ENCODE results near the gene RNGTT. TPM values are rescaled to one million over a fixed set of nuclear protein-coding genes. Genes with fewer than 3 reads are reported as not detected.
"Not testable (repeated sequence)": the region's sequence is repeated elsewhere in the genome, so short reads cannot be mapped to it uniquely, and the experiment has no call there.

Gene RNGTT
- total and polyA plus RNA-seq, 9 donors = 7.5 to 16.4 (median 10.5) TPM

- peaks cover 2% of the 10 kb centered on the region for H3K36me3 ChIP-seq (ENCODE audit: control insufficient read depth, insufficient read depth, low read length)
- no peaks in the 10 kb centered on the region for H3K4me1 ChIP-seq (ENCODE audit: control insufficient read depth, insufficient read depth, low read length)
- no peaks in the 10 kb centered on the region for H3K27me3 ChIP-seq (ENCODE audit: control insufficient read depth, insufficient read depth, low read length)
- DNase-seq = peak; percentile 31
- H3K27ac ChIP-seq (ENCODE audit: low read length) = no peak overlapping the region
- no peaks in the 10 kb centered on the region for H3K9me3 ChIP-seq (replicated peaks; ENCODE audit: control insufficient read depth, low read depth, low read length)
- H3K4me3 ChIP-seq (ENCODE audit: low read length) = no peak overlapping the region
Observed at GRCh38 chr6:88842320-88842719, 121.1 kb downstream of the RNGTT start.

GRCh38 chr6:88840796-88841539, 122.5 kb downstream of the RNGTT start:
- no peaks in the 10 kb centered on the region for H3K4me1 ChIP-seq (ENCODE audit: control insufficient read depth, insufficient read depth, low read length)
- H3K36me3 ChIP-seq (ENCODE audit: control insufficient read depth, insufficient read depth, low read length) = peaks cover 2% of the 10 kb centered on the region
- no peak overlapping the region for H3K27ac ChIP-seq (ENCODE audit: low read length)
- peak; percentile 7 for DNase-seq
- no peaks in the 10 kb centered on the region for H3K27me3 ChIP-seq (ENCODE audit: control insufficient read depth, insufficient read depth, low read length)
- no CpG with 5 or more reads among the region's 3 CpGs for WGBS (ENCODE audit: insufficient coverage)
- no peak overlapping the region for H3K4me3 ChIP-seq (ENCODE audit: low read length)
- H3K9me3 ChIP-seq (replicated peaks; ENCODE audit: control insufficient read depth, low read depth, low read length) = no peaks in the 10 kb centered on the region

GRCh38 chr6:88840289-88840688, 123.1 kb downstream of the RNGTT start:
- H3K4me1 ChIP-seq (ENCODE audit: control insufficient read depth, insufficient read depth, low read length) = no peaks in the 10 kb centered on the region

GRCh38 chr6:88839280-88839679, 124.1 kb downstream of the RNGTT start:
- H3K27ac ChIP-seq (ENCODE audit: low read length) = no peak overlapping the region
- H3K36me3 ChIP-seq (ENCODE audit: control insufficient read depth, insufficient read depth, low read length) = peaks cover 2% of the 10 kb centered on the region
- no peaks in the 10 kb centered on the region for H3K4me1 ChIP-seq (ENCODE audit: control insufficient read depth, insufficient read depth, low read length)
- H3K9me3 ChIP-seq (replicated peaks; ENCODE audit: control insufficient read depth, low read depth, low read length) = no peaks in the 10 kb centered on the region
- no peak for DNase-seq
- H3K27me3 ChIP-seq (ENCODE audit: control insufficient read depth, insufficient read depth, low read length) = no peaks in the 10 kb centered on the region
- 100% methylated on average over 1 of the region's 5 CpGs for WGBS (ENCODE audit: insufficient coverage)
- no peak overlapping the region for H3K4me3 ChIP-seq (ENCODE audit: low read length)

More at GRCh38 chr6:88840289-88840688, 123.1 kb downstream of the RNGTT start:
- H3K27ac ChIP-seq (ENCODE audit: low read length) = no peak overlapping the region
- DNase-seq = no peak
- 100% methylated on average over 1 of the region's 7 CpGs for WGBS (ENCODE audit: insufficient coverage)
- H3K9me3 ChIP-seq (replicated peaks; ENCODE audit: control insufficient read depth, low read depth, low read length) = no peaks in the 10 kb centered on the region
- H3K36me3 ChIP-seq (ENCODE audit: control insufficient read depth, insufficient read depth, low read length) = peaks cover 2% of the 10 kb centered on the region
- no peak overlapping the region for H3K4me3 ChIP-seq (ENCODE audit: low read length)
- no peaks in the 10 kb centered on the region for H3K27me3 ChIP-seq (ENCODE audit: control insufficient read depth, insufficient read depth, low read length)

GRCh38 chr6:88835210-88835609, 128.2 kb downstream of the RNGTT start:
- H3K36me3 ChIP-seq (ENCODE audit: control insufficient read depth, insufficient read depth, low read length) = no peaks in the 10 kb centered on the region
- no peaks in the 10 kb centered on the region for H3K27me3 ChIP-seq (ENCODE audit: control insufficient read depth, insufficient read depth, low read length)
- no peak overlapping the region for H3K4me3 ChIP-seq (ENCODE audit: low read length)
- H3K4me1 ChIP-seq (ENCODE audit: control insufficient read depth, insufficient read depth, low read length) = no peaks in the 10 kb centered on the region
- H3K9me3 ChIP-seq (replicated peaks; ENCODE audit: control insufficient read depth, low read depth, low read length) = peaks cover 2% of the 10 kb centered on the region
- DNase-seq = no peak
- no peak overlapping the region for H3K27ac ChIP-seq (ENCODE audit: low read length)

GRCh38 chr6:88833071-88833470, 130.3 kb downstream of the RNGTT start:
- not testable (repeated sequence) for H3K36me3 ChIP-seq (ENCODE audit: control insufficient read depth, insufficient read depth, low read length); H3K4me1 ChIP-seq (ENCODE audit: control insufficient read depth, insufficient read depth, low read length); H3K4me3 ChIP-seq (ENCODE audit: low read length); H3K9me3 ChIP-seq (replicated peaks; ENCODE audit: control insufficient read depth, low read depth, low read length); H3K27ac ChIP-seq (ENCODE audit: low read length); H3K27me3 ChIP-seq (ENCODE audit: control insufficient read depth, insufficient read depth, low read length); DNase-seq
- no CpG with 5 or more reads among the region's 1 CpG for WGBS (ENCODE audit: insufficient coverage)

GRCh38 chr6:88827599-88827998, 135.8 kb downstream of the RNGTT start:
- not testable (repeated sequence) for H3K9me3 ChIP-seq (replicated peaks; ENCODE audit: control insufficient read depth, low read depth, low read length); H3K27me3 ChIP-seq (ENCODE audit: control insufficient read depth, insufficient read depth, low read length); H3K4me1 ChIP-seq (ENCODE audit: control insufficient read depth, insufficient read depth, low read length); H3K36me3 ChIP-seq (ENCODE audit: control insufficient read depth, insufficient read depth, low read length); H3K27ac ChIP-seq (ENCODE audit: low read length); DNase-seq; H3K4me3 ChIP-seq (ENCODE audit: low read length)
- WGBS (ENCODE audit: insufficient coverage) = 100% methylated on average over 1 of the region's 4 CpGs

- H3K4me3 ChIP-seq (ENCODE audit: low read length) = no peak overlapping the region
- H3K27ac ChIP-seq (ENCODE audit: low read length) = no peak overlapping the region
- H3K27me3 ChIP-seq (ENCODE audit: control insufficient read depth, insufficient read depth, low read length) = no peaks in the 10 kb centered on the region
- no peaks in the 10 kb centered on the region for H3K36me3 ChIP-seq (ENCODE audit: control insufficient read depth, insufficient read depth, low read length)
- no peak for DNase-seq
- peaks cover 1% of the 10 kb centered on the region for H3K9me3 ChIP-seq (replicated peaks; ENCODE audit: control insufficient read depth, low read depth, low read length)
- no peaks in the 10 kb centered on the region for H3K4me1 ChIP-seq (ENCODE audit: control insufficient read depth, insufficient read depth, low read length)
- WGBS (ENCODE audit: insufficient coverage) = no CpG with 5 or more reads among the region's 3 CpGs
Observed at GRCh38 chr6:88825856-88826255, 137.6 kb downstream of the RNGTT start.

- WGBS (ENCODE audit: insufficient coverage) = no CpG with 5 or more reads among the region's 2 CpGs
- DNase-seq = no peak
- H3K4me3 ChIP-seq (ENCODE audit: low read length) = no peak overlapping the region
- no peaks in the 10 kb centered on the region for H3K27me3 ChIP-seq (ENCODE audit: control insufficient read depth, insufficient read depth, low read length)
- H3K36me3 ChIP-seq (ENCODE audit: control insufficient read depth, insufficient read depth, low read length) = no peaks in the 10 kb centered on the region
- H3K9me3 ChIP-seq (replicated peaks; ENCODE audit: control insufficient read depth, low read depth, low read length) = no peaks in the 10 kb centered on the region
- H3K4me1 ChIP-seq (ENCODE audit: control insufficient read depth, insufficient read depth, low read length) = no peaks in the 10 kb centered on the region
- no peak overlapping the region for H3K27ac ChIP-seq (ENCODE audit: low read length)
Observed at GRCh38 chr6:88823998-88824397, 139.4 kb downstream of the RNGTT start.

- Histone ChIP-seq H3K4me3 (ENCODE audit: low read length) (no peak overlapping the region), H3K4me1 (ENCODE audit: control insufficient read depth, insufficient read depth, low read length) (no peaks in the 10 kb centered on the region), H3K9me3 (replicated peaks; ENCODE audit: control insufficient read depth, low read depth, low read length) (no peaks in the 10 kb centered on the region), H3K27ac (ENCODE audit: low read length) (no peak overlapping the region), H3K27me3 (ENCODE audit: control insufficient read depth, insufficient read depth, low read length) (no peaks in the 10 kb centered on the region), H3K36me3 (ENCODE audit: control insufficient read depth, insufficient read depth, low read length) (no peaks in the 10 kb centered on the region)
- DNase-seq = peak; percentile 3
- no CpG with 5 or more reads among the region's 5 CpGs for WGBS (ENCODE audit: insufficient coverage)
Observed at GRCh38 chr6:88815491-88815890, 147.9 kb downstream of the RNGTT start.

GRCh38 chr6:88814909-88815308, 148.5 kb downstream of the RNGTT start:
- H3K27ac ChIP-seq (ENCODE audit: low read length) = no peak overlapping the region
- H3K36me3 ChIP-seq (ENCODE audit: control insufficient read depth, insufficient read depth, low read length) = no peaks in the 10 kb centered on the region
- H3K4me1 ChIP-seq (ENCODE audit: control insufficient read depth, insufficient read depth, low read length) = no peaks in the 10 kb centered on the region
- DNase-seq = no peak
- H3K4me3 ChIP-seq (ENCODE audit: low read length) = no peak overlapping the region
- H3K9me3 ChIP-seq (replicated peaks; ENCODE audit: control insufficient read depth, low read depth, low read length) = no peaks in the 10 kb centered on the region
- WGBS (ENCODE audit: insufficient coverage) = 40% methylated on average over 1 of the region's 1 CpG
- H3K27me3 ChIP-seq (ENCODE audit: control insufficient read depth, insufficient read depth, low read length) = no peaks in the 10 kb centered on the region

All from muscle of leg (tissue), 11 donors.